SHP77 treated with DMSO at 0.1 percent for 48 hours (cell line): Measurements from ENCODE around the gene NELL1.

Experiments
- DNase-seq: peaks from one replicate; lab custom pipeline; 2025; lab: John Stamatoyannopoulos, UW

Gene NELL1

DNA sequence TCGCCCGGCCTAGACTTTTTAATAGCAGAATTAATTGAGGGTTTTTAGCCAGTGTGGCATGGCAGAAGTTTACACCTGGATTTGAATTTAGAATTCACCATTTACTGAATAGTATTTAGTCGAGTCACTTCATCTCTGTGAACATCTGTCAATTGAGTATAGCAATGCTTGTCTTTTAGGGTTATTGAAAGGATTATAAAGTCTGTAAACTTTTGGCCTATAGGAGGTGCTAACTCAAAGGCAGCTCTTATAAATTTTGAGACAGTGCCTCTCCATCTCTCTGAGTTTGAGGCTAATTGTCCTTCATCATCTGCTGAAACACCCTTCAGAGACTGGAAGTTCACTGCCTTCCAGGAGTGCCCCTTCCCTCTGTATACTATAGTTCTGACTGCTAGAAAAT is 205.0 kb downstream of the NELL1 start:
- DNase-seq, result no peak

DNA sequence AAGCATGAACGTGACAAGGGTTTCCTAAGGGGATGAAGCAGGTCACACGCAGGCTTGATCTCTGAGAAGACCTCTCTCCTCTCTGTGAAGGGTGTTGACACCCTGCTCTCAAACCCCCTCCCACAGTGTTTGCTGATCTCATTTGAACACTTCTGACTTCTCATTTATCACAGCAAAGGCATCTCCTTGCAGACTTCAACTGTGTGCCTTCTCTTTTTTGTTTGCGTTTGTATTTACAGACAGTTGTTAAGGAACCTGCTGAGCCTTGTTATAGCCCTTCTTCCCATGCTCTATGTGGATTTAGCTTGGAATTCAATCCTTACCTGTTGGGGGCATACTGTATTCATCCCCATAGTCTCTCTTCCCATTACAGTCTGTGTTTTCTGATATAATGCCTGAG is 206.5 kb downstream of the NELL1 start:
- DNase-seq, result no peak

DNA sequence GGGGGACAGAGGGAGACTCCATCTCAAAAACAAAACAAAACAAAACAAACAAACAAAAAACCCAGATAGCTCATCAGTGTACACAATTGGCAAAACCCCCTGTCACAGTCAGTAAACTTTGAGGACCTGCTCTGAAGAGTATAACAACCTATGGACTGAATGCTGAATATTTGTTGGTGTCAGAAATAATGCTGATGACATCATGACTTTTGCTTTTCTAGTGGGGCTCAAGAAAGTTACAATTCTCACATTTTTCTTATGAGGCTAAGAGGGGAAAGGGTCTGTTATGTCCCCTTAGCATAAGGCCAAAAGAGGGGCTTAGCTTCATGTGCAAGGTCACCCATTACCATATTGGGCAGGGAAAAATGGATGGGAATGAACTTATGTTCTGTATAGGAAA is 207.4 kb downstream of the NELL1 start:
- DNase-seq, result no peak

DNA sequence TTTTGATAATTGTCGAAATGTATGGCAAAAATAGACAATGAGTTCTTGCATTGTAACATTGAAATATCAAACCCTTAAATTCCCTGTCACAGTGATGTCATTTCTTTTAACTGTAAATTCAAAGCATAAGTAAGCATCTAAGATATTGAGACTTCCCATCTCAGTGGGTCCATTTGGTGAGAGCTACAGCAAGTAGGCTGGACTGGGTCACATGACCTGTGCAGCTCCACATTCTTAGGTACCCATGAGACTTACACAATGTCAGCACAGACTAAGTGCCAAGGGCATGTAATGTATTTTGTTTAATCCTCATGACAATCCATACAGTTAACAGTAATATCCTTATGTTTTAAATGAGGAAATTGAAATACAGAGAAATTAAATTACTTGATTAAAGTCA is 210.7 kb downstream of the NELL1 start:
- no peak for DNase-seq

DNA sequence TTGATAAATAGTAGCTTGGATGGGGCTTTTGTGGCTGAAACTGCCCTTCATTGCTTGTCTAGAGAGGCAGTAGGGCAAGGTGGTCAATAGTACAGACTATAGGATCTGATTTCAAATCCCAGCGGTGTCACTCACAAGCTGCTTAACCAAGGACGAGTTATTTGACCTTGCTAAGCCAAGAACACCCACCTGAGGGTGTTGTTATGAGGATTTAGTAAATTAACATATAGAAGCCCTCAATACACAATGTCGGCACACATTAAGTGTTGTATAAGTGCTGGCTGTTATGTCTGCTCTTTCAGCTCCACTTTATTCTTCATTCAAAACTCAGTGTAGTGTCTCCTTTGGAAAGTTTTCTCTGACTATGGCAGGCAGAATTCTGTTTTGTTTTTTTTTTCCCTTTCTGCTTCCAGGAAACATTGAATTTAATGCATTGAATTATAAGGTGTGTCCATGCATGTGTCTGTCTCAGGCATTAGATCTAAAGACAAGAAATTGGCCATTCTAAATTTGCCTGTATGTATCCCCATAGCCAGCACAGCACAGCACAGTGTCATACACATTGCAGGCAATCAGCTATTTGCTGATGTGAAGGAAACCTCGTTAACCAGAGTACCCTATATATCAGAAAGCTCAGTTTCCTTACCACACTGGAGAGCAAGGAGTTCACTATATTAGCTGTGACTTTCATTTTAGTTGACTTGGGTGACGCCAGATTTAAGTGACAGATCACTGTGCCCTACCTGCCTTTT is 212.1 kb downstream of the NELL1 start:
- DNase-seq, result no peak

DNA sequence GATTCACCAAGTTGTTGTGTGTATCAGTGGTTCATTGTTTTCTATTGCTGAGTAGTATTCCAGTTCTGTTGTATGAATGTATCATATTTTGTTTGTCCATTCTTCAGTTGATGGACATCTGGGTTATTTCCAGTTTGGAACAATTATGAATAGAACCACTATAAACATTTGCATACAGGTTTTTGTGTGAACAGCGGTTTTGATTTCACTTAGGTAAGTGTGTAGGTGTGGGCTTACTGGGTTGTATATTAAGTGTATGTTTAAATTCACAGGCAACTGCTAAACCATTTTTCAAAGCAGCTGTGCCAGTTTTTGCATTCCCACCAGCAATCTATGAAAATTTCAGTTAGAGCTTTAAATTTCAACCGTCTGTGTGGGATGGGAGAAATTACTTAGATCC is 217.8 kb downstream of the NELL1 start:
- DNase-seq, result no peak

DNA sequence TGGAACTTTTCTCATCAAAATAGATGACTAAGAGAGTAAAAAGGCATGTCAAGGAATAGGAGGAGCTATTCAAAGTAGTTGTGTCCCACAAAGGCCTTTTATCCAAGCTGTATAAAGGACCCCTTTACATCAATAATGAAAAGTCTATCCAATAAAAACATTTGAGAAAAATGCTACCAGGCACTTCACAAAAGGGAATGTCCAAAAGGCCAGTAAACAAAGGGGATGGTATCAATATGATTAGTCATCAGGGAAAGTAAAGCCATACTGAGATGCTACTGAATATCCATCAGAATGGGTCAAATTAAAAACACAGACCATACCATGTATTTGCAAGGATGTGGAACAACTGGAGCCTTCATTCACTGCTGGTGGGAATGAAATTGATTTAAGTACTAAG is 224.9 kb downstream of the NELL1 start:
- DNase-seq, result no peak

DNA sequence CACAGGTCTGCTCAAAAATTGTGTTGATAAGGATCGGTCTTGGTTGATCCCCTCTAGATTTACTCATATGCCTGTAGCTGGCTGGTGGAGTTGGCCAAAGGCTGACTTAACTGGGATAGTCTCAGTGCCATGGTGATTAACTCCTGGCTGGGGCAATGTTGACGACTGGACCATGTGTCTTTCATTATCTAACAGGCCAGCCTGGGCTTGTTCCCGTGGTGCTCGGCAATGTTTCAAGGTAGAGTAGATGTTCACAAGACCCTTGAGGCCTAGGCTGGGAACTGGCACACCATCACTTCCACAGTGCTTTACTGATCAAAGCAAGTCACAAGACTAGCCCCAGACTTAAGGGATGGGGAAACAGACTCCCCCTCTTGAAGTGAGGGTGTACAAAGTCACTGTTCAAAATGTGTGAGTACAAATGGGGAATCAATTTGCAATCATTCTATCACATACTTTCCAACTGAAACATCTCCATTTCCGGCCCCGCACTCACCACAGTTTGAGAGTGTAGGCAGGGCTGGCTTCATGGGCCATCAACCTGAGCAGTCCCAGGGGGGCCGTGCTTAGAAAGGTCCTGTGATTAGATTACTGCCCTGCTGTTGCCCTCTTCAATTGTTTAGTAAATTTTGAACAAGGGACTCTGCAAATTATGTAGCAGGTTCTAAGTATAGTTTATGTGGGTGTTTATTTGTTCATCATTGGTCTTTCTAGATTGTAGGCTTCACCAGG is 240.8 kb downstream of the NELL1 start:
- no peak for DNase-seq

DNA sequence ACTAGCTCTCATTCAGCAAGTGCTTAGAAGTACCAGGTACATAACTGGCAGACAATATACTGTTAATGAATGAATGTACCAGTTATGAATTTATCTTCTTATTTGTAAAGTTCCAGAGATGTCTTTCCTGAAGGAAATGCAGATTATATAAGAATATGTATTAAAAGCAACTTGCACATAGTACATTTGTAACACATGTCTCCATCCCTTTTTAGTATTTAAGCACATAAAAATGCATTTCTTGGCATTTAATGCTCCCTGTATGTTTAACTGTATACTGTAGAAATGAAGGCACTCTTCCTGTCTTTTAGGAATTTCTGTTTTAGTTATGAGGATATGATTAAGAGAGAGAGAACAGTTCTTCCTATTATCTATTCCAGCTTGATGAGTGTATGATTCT is 241.3 kb downstream of the NELL1 start:
- DNase-seq, result no peak

DNA sequence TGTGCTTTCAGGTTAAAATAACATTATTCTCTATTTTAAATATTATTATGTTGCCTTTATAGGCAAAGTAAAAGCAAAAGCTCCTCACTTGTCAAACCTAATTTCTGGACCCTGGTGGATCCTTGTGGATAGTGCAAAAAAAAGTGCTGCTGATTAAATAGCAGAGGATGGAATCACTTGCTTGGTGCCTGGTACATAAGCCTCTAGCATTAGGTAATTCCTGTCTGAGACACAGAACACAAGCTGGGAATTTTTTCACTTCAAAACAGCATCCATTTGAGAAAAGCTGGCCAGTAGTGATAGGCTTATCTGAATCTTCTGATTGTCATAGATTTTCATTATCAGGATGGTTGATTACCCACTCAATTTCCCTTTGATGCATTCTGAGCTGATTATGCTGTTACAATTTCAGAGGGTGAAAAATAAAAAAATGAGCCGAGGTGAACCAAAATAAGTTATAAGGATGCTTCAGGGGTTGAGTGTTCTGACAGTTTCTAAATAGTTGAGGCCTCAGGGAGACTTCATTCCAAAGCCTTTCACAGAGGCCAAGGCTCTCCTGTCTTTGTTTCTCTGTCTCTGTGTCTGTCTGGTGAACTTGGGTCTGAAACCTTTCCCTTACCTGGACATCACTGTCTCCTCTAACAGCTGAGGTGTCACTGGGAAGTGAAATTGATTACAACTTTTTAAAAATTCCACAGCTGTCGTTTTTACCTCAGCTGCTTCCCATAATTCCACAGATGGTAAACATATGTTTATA is 242.9 kb downstream of the NELL1 start:
- no peak for DNase-seq

DNA sequence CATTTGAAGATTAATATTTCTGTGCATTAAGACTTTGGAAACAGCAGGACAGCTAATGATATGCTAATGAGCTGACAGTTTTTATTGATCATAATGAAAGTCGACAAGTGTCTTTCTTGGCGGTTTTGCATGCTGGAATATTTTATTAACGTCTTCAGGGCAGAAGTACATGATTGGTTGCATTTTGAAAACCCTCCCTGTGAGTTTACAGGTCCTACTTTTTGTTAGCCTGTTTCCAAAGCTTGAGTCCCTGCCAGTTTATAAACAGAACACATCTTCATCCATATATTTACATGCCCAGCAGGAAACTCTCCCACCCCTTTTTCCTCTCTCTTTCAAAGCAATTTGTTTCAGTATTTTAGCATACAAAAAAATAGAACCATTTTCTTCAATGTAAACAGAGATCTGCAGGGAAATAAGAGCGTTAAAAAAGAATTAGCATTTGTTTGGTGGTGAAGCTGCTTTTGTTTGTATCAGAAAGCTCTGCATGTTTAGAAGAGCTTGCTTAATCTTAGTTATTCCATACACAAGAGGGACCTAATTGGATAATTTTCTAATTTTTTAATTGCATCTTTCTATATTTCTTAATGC is 243.6 kb downstream of the NELL1 start:
- no peak for DNase-seq

DNA sequence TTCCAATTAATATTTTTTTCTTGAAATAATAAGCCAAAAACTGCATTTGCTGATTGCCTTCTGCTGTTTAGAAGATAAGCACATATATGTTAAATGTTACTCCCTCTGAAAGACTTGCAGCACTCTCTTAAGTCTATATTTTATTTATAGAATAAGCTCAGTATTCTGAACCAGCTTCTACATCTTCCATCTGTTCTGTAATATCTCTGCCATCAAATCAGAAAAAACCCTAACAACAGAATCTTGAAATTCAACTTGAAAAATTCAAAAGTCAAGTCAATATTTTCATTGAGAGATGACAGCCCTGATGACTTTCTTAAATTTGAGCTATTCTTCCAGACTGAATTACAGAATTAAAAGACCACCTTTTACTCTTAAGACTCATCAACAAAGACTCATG is 247.9 kb downstream of the NELL1 start:
- DNase-seq, result no peak

DNA sequence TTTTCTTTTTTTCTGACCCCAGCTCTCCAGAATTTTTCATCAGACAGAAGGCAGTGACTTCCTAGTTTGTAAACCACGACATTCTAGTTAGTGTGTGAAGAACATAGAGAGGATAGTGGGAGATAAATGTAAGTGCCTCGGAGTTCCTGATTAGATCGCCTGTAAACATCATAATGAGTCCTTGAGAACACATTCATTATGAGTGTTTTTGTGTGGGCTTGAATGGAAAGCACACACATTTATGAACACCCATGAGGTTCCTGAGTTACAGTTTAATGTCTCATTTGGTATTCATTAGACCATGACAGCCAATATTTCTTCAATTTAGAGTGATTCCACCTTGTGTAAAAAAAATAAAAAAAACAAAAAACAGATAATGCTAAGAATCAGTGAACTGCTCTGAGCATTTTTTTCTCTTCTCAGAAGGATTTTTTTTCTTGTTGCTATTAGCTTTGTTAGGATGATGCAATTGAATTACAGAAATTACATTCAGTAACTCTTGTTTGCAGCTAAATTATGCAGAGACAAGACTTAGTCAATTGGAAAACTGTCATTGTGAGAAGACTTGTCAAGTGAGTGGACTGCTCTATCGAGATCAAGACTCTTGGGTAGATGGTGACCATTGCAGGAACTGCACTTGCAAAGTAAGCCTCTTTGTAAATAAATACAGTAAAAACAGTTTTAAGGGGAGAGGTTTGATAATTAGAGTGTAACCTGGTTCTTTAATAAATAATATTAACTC is 257.6 kb downstream of the NELL1 start:
- DNase-seq, result no peak

DNA sequence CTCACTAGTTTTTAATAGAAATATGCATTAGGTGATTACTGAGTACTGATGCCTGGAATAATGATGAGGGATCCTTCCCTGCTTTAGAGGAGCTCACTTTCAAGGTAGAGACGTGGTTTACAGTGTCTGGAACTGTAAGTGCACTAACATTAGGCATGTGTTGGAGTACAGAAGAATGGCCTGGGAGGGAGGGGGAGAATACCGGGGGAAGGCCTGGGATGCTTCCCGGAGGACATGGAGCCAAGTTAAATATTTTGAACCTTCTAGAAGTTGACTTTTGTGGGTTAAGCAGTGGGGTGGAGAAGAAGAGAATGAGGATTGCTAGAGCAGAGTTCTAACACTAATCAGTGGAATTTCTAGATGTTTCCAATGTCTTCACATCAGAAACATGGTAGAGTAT is 261.6 kb downstream of the NELL1 start:
- no peak for DNase-seq

DNA sequence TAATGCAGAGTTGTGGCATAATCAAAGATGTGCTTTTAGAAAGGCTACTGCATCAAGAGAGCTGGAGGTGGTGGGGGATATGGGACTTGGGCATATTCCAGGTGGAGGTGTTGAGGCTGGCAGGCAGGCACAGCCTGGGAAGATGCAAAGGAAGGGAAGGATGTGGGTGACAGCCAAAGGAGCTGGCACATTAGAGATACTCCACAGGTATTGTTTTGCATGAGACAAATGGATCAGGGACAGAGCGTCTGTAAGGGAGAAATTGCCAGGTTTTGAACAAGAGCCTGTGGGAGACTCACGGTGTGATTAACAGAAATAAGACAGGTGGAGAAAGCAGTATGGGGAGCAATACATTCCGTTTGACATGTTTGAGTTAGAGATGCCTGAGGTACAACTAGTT is 263.7 kb downstream of the NELL1 start:
- no peak for DNase-seq

DNA sequence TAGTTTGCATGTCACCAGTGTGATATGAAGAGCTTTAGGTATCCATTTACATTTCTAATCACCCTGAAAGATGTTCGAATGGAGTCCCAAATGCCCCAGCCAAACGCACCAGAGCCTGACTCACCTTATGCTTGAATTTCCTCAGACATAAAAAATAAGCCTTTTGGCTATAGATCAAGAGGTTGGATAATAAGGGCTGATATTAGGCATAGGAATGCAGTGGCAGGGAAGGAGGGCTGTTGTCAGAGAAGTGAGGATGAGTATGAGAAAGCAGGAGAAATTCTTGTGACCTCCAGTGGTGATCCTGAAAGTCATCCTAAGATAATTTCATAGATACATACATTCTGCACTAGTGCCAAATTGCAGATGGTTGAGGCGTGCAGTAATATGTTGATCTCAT is 264.6 kb downstream of the NELL1 start:
- no peak for DNase-seq

DNA sequence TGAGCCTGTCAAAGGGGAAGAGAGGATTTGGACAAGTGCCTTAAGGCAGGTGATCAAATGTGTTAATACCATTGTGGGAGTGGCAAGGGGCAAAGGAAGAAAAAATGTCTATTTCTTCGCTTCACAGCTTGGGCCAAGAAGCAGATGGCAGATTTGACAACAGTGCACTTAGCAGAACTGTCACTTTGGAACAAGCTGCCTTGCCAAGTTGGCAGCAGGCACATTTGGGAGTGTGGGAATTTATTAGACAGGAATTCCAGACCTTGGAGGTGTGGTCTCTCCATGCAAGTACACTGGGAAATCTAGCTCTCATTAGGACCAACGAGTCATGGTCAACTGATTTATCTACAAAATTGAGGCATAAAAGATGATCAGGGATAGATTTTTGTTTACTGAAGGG is 265.1 kb downstream of the NELL1 start:
- no peak for DNase-seq

DNA sequence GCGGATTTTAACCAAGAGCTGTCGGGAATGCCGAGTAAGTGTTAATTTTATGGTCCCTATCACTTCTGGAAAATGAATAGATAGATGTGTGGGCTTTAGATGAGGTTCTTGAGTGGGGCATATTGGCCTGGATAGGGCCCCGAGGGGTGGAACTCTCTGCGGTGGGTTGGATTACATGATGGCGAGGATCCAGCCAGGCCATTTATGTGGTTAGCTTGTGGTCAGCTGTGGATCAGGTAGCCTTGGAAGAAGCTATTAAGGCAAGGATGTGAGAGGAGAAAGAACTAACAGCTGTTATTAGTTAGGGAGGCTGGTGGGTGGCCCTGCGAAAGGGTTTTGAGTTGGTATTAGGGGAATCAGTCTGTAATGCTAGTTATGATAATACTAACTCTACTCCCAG is 268.4 kb downstream of the NELL1 start:
- DNase-seq, result no peak

DNA sequence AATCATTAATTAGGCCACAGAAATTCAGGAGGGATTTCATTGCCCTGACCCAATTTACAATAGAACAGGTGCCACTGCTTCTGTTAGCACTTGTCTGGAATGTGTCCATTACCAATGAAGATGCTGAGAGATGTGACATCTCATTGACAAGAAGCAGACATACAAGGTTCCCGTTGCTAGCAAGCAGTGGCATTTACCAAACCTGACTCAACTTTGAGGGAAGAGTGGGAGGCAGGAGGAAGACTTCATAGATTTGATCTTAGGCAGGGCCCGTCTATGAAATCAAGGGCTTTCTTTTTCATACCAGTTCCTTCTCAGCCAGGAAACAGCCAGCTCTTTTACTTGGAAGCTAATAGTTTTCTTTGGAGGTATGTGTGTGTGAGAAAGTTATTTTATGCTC is 280.2 kb downstream of the NELL1 start:
- no peak for DNase-seq

DNA sequence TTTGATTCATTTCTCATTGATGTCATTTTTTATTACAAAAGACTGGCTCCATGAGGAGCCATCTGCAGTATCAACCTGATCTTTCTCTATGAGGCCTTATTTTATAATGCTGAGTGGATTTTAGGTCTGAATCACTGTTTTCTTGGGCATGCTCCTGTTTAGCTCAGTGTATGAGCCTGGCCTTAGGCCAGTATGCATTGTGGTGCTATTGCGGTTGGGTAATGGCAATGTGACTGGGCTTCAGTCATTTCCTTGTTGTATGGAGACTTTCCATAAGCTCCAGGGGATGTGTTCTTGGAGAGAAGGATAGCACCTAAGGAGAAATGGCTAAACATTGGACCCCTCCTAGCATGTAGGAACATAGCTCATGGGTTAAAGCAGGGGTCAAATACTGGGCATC is 293.2 kb downstream of the NELL1 start:
- no peak for DNase-seq

DNA sequence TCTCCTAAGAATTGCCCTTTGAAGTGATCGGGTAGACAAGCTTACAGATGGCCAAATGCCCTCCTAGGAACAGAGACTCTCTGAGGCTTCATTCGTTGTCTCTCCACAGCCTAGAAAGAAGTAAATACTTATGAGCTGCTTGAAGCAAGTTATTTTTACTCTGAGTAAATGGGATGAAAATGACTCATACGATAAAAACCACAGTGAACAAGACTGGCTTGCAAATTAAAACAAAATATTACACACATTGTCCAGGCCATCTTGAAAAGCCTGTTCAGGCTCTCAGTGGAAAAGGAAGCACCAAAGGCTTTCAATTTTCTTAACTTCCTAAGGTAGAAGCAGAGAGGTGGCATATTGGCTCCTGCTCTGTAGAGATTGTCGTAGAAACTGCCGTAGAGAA is 294.2 kb downstream of the NELL1 start:
- DNase-seq, result no peak

DNA sequence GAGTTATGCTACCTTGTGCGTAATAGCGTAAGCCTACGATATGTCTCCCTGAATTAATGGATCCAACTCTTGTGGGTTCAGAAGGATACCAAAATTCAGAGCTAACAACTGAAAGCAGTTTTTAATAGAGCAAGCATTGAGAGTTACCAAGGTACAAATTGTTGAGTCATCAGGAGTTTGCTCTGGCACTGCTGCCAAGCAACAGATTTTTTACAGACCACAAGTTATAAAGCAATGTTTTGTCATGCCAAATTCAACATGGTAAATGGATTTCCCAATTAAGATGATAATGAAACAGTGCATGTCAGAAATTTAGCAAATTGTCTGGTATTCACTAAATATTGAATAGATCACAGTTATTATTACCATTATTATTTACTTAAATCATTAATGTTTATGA is 295.6 kb downstream of the NELL1 start:
- DNase-seq, result no peak
